ENCODE results near the gene RND2.
"Not testable (repeated sequence)": the region's sequence is repeated elsewhere in the genome, so short reads cannot be mapped to it uniquely, and the experiment has no call there.

The RND2 gene, protein sequence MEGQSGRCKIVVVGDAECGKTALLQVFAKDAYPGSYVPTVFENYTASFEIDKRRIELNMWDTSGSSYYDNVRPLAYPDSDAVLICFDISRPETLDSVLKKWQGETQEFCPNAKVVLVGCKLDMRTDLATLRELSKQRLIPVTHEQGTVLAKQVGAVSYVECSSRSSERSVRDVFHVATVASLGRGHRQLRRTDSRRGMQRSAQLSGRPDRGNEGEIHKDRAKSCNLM

DNA sequence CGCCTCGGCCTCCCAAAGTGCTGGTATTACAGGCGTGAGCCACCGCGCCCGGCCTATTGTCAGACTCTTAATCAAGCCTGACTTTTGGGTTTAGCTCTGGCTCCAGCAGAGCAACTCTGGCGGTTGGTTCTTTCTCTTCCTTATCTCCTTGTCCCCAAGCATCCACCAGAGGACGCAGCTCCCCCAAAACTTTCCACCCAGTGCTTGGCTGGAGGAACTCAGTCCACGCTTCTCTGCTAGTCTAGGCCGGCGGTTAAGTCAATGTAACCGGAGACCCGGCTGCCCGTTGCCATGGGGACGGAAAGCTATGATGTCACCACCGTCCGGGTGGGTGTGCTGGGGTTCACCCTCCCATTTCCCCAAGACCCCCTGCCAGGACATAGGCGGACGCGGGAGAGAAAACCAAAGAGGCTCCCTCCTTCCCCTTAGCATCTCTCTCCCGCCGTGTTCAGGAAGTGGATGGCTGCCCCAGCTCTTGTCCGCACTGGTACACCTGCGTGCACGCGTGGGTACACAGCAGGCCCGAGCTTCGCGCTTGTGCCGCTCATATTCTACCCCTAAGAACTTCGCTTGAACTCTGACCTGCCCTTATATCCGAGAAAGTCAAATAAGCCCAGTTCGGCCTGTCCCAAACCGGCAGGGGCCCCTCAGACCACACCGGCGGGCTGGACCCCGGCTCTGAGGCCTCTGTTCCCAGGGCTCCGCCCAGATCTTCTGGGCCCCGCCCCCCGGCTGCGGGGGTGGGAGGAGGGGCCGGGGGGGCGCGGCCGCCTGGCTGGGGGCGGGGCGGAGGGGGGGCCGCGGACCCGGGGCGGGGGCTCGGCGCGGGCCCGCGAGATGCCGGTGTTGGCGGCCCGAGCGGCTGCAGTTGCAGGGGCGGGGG, at the start of gene RND2:
Gene RND2, plus strand, starts transcription at position 825 of the 883 bp plus-strand sequence. CDS start 117 bp downstream, outside the sequence.
- DNase-seq (ENCODE audit: low spot score) = peak; percentile 96

DNA sequence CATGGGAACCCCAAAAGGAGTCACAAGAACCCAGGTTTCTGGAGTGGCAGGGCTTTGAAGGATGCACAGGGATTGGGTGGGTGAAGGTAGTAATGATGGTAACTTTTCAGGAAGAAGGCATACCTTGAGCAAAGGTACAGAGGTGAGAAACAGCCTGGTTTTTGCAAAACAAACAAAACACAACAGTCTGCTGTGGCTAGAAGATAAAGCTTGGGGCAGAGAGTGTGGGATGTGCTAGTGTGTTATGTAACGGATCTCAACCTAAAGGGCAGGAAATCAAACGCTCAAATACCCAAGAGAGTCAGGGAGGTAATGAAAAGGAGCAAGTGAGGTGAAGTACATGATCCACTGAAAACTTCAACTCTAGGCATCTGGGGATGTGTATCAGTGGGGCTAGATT, 49.8 kb upstream of the RND2 start:
- no peak for DNase-seq (ENCODE audit: low spot score)

DNA sequence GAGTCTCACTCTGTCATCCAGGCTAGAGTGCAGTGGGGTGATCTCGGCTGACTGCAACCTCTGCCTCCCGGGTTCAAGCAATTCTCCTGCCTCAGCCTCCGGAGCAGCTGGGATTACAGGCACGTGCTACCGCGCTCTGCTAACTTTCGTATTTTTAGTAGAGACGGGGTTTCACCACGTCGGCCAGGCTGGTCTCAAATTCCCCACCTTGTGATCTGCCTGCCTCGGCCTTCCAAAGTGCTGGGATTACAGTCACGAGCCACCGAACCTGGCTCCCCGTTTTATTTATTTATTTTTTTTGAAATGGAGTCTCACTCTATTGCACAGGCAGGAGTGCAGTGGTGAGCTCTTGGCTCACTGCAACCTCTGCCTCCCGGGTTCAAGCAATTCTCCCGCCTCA, 49.3 kb upstream of the RND2 start:
- DNase-seq (ENCODE audit: low spot score) = not testable (repeated sequence)

DNA sequence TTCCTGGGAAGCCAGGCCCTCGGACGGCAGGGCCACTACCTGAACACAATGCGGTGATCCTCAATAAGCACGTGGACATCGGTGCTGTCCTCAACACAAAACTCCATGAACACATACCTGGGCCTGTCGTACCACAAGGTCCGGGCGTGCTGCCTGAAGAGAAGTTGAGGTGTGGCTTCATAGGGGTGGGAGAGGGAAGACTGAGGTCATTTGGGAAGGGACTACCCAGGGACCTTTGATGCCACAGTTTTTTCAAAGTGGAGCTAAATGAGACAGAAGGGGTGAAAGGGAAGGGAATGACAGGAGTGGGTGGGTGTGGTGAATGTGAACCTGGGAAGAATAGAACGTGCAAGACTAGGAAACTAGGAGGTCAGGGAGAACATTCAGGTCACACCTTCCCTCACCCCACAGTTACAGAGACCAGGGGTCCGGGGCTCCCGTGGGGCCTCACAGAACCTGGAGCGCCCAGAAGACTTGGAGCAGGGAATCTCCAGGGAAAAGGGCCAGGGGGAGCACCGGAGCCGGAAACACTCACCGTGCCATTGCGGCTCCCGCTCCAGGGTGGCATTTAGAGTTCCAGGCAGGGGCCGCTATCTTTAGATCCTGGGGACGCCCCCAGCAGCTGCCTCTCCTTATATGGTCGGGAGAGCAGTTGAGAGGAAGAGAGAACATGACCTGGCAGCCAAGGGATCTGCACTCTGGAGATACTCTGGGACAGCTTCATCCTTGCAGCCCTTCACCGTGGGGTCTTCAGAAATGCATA, 45.3 kb upstream of the RND2 start, which contains the start of gene PTGES3L:
Gene PTGES3L, minus strand, starts transcription at position 570 of the 763 bp plus-strand sequence. Its CDS starts 27 bp downstream, at position 543.
- DNase-seq (ENCODE audit: low spot score) = peak; percentile 82

DNA sequence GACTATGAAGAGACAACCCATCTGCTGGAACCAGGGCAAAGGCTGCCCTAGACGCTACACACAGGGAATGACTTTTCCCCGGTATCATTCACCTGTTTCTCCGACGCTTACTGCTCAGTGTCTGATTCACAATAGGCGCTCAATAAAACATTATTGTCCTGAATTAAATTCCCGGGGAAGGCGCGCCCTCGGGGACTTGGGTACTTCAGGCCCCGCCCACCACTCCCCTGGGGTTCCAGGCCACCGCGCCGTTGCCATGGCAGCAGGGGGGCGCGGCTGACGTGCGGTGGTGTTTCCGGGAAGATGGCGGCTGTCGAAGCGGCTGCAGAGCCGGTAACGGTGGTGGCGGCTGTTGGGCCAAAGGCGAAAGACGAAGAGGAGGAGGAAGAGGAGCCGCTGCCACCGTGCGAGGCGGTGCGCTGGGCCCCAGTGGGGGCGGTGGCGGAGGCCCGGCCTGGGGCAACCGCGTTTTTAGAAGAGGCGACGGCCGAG, 44.7 kb upstream of the RND2 start, which contains the start of gene RUNDC1:
Gene RUNDC1, plus strand, starts transcription at position 292 of the 492 bp plus-strand sequence. Its CDS starts 12 bp downstream, at position 304.
- peak; percentile 90 for DNase-seq (ENCODE audit: low spot score)

DNA sequence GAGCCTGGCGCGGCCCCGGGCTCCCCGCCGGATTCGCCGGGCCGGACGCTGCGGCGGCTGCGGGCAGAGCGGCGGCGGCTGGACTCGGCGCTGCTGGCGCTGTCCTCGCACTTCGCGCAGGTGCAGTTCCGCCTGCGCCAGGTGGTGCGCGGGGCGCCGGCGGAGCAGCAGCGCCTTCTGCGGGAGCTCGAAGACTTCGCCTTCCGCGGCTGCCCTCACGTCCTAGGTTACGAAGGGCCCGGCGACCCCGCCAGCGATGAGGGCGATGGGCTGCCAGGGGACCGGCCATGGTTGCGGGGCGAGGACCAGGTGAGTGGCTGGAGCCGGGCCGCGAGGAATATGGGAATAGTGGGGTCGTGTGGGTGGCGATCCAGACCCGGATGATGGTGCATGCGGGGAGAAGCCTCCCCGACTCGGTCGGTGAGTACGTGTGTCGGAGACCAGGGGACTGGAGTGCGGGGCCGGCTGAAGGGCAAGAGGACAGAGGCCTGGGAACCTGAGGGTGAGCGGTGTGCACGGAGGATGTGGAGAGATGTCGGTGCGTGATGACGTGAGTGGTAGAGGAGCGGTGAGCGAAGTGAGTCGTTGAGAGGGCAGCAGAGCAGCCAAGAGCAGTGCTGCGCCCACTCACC, 44.1 kb upstream of the RND2 start:
- DNase-seq (ENCODE audit: low spot score) = peak; percentile 79

DNA sequence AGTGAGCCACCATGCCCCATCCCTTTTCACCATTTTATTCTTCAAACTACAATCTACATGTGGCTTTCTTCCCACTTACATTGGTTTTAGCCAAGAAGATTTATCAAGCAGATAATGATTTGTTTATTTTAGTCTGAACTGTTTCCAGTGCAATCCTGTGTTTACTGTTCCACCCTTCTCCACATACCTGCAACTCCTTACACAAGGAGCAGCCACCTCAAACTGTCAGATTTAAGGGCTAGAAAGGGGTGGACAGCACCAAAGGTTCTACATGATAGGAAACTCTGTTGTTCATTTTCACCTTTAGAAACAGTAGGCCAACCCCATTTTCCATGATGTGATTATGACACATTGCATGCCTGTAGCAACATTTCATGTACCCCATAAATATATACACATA, 42.8 kb upstream of the RND2 start:
- DNase-seq (ENCODE audit: low spot score) = no peak

DNA sequence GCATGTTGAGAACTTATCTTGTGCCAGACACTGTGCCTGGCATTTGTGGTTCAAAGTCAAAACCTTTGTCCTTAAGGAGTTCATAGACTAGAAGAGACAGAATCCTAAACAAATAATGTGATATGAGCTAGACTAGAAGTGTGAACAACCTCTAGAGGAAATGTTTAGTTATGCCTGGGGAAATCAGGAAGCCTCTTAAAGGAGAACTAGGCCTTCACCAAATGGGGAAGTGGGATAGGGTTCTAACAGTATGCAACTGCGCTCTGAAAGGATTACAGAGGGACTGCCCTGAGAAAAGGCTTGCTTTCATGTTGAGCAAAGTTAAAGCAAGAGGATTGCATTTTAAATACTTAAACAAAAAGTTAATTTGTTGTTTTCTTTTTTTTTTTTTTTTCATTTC, 39.8 kb upstream of the RND2 start:
- no peak for DNase-seq (ENCODE audit: low spot score)

DNA sequence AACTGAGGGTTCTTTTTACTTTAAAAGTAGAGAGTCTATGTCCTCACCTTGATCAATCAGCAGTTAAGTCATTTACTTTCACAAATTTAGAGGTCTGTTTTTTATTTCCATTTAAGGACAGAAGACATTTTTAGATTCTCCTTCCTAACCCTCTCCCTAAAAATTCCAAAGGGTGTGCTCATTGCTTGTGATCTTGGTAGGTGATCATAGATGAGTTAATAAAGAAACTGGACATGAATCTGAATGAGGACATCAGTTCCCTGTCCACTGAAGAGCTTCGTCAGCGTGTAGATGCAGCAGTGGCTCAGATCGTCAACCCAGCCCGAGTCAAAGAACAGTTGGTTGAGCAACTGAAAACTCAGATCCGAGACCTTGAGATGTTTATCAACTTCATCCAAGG, 35.9 kb upstream of the RND2 start:
- DNase-seq (ENCODE audit: low spot score) = no peak

DNA sequence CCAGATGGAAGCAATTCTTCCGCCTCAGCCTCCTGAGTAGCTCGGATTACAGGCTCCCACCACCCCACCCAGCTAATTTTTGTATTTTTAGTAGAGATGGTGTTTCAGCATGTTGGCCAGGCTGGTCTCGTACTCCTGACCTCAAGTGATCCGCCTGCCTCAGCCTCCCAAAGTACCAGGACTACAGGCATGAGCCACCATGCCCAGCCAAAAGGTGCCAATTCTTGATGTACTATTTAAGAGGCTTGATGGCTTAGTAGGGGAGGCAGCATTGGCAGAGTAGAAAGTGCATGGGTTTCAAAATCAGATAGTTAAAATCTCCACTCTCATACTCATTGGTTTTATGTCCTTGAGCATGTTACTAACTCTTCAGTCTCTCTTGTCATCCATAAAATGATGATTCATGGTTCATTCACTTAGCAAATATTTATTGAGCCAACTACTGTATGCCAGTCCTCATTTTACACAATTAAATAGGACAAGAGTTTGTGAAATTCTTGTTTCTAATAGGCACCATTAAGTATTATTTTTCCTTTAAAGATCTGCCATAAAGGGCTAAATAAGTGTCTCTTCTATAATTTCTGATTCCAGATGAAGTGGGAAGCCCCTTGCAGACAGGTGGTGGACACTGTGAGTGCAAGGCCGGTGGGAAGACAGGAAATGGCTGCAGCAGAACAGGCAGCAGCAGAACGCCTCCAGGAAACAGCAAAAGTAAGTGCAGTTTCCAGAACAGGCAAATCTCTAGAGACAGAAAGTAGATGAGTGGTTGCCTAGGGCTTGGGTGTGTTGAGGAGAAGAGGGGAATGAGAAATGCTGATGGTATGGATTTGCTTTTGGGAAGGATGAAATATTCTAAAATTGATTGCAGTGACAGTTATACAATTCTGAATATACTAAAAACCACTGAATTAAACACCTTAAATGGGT, 35.0 kb upstream of the RND2 start:
- DNase-seq (ENCODE audit: low spot score) = no peak

DNA sequence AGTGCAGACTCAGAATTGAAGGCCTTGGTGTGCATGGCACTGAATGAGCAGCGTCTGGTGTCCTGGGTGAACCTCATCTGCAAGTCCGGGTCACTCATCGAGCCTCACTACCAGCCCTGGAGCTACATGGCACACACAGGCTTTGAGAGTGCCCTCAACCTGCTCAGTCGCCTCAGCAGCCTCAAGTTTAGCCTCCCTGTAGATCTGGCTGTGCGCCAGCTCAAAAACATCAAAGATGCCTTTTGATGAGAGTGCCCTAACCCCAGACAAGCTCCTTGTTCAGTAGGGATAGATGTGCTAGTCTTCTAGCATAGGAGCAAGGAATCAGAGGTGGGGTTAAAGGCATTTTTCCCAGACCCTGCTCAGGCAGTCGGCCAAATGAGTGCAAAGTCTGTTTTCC, 33.6 kb upstream of the RND2 start:
- no peak for DNase-seq (ENCODE audit: low spot score)

DNA sequence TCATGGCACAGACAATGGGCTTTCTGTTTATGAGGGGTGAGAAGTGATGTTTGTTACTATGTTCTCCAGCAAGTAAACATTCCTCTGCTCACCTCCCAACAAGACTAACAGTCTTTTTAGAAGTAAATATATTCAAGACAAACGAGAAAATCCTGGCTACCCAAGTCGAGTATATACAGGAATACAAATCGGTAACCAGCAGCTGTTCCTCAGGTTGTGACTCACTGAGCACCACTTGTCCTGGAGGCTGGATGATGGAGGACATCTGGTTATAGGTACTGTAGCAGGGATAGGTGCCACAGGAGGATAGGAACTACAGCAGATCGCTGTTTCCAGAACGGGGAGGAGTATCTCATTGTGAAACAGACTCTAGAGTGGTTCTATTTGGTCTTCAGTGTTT, 32.2 kb upstream of the RND2 start:
- no peak for DNase-seq (ENCODE audit: low spot score)

DNA sequence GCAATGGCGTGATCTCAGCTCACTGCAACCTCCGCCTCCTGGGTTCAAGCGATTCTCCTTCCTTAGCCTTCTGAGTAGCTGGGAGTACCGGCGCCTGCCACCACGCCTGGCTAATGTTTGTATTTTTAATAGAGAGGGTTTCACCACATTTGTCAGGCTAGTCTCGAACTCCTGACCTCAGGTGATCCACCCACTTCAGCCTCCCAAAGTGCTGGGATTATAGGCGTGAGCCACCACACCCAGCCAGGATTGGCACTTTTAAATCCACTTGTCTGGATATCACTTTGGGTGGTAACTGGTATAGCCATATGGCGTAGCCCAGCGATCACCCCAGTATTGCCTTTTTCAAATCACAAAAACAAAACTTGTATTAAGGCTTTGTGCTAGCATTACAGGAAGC, 31.1 kb upstream of the RND2 start:
- not testable (repeated sequence) for DNase-seq (ENCODE audit: low spot score)

DNA sequence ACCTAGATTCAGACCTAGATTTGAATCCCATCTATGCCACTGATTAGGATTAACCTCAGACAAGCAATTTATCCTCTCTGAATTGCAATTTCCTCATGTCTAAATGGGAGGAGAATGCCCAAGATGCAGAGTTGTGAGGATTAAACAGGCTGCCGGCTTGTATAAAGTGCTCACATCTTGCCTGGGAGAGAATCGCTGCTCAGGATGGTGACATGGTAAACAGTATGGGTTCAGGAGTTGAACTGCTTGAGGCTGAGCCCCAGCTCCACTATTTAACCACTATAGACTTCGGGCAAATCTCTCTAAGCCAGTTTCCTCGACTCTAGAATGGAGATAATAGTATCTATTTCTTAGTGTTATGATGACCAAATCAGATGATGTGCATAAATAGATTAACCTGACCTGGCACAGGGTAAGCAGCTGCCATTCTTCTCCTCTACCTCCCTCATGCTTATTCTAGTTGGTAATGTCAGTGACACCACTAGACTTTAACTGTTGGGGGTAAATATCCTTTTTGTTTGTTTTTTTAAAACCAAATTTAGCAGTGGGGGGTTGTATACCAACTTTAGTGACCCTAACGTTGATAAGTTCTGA, 27.5 kb upstream of the RND2 start:
- DNase-seq (ENCODE audit: low spot score) = peak; percentile 18

DNA sequence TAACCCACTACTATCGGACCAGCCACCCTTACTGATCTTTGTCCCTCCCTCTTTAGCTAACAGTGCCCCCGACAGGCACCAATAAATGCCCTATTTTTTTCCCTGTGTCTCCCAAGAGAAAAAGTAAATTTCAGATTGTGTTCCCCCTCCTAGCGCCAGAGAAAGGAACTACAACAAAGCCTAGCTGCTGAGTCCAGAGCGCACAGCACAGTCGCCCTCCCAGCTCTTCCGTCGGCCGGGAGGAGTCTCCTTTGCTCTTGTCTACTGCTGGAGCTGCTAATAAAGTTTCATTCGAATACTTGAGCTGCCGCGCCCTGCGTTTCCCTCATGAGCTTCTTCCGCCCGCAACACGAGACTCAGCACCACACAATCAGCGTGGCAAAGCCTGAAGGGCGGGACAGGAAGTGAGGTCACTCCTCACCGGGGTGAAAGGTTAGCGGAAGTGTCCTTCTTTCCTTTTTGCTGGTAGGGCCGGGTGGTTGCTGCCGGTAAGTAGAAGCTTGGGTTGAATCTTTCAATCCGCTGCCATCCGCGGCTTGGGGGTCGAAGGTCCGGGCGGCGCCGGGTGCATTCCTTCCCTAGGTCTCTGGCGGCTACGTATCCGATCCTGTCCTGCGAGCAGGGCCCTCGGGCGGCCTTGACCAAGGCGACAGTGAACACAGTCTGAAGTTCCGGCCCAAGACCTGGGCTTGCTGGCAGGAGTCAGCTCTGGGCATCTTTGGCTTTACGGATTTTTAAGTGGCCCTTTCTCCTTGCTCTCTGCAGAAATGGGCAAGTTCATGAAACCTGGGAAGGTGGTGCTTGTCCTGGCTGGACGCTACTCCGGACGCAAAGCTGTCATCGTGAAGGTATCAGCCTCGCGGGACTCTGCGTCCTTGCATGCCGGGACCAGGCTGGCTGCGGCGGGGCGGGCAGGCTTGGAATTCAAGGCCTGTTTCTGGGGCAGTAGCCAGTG, 26.8 kb upstream of the RND2 start, which contains the start of gene RPL27:
Gene RPL27, plus strand, starts transcription at position 436 of the 955 bp plus-strand sequence. Its CDS starts 332 bp downstream, at position 768.
- peak; percentile 100 for DNase-seq (ENCODE audit: low spot score)

DNA sequence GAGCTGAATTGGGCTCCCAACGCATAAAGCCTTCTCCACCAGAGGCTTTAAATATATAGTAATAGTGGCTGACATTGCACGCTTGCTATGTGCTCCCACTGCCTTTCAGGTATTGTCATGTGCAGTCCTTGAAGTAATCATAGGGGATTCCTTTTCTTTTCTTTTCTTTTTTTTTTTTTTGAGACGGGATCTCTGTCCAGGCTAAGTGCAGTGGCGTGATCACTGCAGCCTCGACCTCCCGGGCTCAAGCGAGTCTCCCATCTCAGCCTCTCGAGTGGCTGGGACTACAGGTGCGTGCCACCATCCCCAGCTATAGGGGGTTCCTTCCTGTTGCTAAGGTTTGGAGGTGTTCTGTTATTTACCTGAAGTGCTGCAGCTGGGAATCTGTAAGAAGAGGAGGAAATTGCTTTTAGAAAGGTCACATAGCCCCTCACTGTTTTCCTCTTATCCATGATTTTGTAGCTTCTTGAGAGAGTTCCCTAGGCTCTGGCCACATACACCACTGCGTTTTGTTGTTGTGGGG, 26.0 kb upstream of the RND2 start:
- no peak for DNase-seq (ENCODE audit: low spot score)

DNA sequence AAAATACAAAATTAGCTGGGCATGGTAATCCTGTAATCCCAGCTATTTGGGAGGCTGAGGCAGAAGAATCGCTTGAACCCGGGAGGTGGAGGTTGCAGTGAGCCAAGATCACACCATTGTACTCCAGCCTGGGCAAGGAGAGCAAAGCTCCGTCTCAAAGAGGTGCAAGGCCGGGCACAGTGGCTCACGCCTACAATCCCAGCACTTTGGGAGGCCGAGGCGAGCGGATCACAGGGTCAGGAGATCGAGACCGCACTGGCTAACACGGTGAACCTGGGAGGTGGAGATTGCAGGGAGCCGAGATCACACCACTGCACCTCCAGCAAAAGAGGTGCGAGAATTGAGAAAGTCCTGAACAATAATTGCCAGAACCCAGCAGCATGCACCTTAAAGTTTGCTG, 24.1 kb upstream of the RND2 start:
- not testable (repeated sequence) for DNase-seq (ENCODE audit: low spot score)

DNA sequence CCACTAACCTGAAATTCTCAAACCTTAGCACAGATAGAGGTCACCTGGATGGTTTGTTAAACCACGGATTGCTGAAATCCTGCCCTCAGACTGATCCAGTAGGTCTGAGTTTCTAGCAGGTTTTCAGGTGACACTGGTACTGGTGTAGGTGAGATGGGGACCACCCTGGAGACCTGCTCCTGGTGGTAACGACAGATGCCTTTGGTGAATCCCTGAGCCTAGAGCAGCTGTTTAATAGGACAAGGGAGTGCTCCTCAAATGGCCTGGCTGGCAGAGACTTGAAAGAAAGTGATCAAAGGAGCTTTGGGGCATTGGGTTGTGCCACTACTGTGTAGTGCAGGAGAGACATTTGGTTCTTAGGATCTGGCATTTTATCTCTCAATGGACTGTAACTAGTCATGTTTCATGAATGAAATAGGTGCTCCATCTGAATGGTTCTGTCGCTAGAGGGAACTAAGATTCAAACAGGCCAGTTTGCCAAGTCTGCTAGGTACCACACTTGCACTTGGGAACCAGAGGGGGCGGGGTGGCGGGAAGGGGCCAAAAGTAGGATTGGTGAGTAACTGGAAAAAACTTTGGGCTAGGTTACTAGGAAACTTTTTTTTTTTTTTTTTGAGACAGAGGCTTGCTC, 21.4 kb upstream of the RND2 start:
- peak; percentile 48 for DNase-seq (ENCODE audit: low spot score)
